Hindlimb muscle (tissue), 1 donor: ENCODE results near the gene MRPL17. TPM values are rescaled to one million over a fixed set of nuclear protein-coding genes. Genes with fewer than 3 reads are reported as not detected.

ENCODE experiments used
- DNase-seq: peaks from one replicate; pipeline ENCODE4 v3.0.0-alpha.2; 2013
- polyA plus RNA-seq: library from polyadenylated mRNA; unstranded; fragments of 120-200 nt; gene quantifications from one replicate; pipeline ENCODE4 v1.2.1, GENCODE V29; 2013; ENCODE audit not compliant: insufficient read length

Gene MRPL17
- polyA plus RNA-seq, 1 donor: 57.2 TPM

DNA sequence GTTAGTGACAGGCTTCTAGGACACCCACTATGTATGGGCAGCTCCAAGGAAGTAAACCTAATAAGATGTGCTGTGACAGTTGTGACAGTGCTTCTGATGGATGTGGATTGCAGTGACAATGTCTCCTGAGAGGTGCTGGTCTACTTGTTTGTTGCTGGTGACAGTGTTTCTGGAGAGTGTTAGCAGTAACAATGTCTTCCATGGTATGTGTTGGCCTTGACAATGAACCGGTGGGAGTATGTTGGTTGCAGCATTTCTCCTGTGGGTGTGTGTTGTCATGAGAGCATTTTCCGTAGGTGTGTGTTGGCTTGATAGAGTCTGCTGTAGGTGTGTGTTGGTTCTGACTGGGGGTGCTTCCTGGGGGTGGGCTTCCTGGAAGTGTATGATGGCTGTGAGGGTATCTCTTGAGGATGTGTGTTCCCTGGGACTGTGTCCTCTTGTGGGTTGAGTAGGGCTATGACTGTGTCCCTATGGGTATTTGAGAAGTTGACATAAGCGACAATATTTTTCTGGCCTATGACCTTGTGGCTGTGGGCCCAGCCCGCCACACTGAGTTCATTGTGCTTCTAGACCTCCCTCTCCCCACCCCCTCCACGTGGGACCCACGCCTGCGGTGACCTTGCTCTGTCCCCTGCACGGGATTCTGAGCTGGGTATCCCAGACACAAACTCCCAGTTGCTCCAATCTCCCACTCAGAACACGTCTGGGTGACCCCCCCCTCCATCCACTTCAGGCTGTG is 28.7 kb downstream of the MRPL17 start:
- DNase-seq: no peak

- no peak for DNase-seq
Measured at GRCh38 chr11:6653656-6654055, 29.5 kb downstream of the MRPL17 start.

DNA sequence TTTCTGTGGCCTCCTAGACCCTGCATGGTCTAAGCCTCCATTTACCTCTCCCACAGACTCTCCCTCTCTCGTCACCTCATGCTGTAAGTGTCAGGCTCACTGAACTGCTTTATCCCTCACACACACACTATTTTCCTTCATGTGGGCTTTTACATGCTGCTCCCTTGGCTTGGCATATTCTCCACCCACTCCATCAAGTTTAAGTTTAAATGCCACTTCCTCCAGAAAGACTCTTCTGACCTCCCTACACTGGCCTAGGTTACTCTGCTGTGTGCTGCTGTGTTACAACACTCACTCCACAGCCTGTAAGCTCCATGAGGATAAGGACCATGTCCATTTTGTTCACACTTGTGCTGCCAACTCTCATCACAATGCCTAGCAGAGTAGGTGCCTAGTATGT is 30.0 kb downstream of the MRPL17 start:
- DNase-seq: no peak

- DNase-seq: no peak
Measured at GRCh38 chr11:6652182-6652581, 31.0 kb downstream of the MRPL17 start.

- no peak for DNase-seq
Measured at GRCh38 chr11:6650980-6651379, 32.2 kb downstream of the MRPL17 start.

DNA sequence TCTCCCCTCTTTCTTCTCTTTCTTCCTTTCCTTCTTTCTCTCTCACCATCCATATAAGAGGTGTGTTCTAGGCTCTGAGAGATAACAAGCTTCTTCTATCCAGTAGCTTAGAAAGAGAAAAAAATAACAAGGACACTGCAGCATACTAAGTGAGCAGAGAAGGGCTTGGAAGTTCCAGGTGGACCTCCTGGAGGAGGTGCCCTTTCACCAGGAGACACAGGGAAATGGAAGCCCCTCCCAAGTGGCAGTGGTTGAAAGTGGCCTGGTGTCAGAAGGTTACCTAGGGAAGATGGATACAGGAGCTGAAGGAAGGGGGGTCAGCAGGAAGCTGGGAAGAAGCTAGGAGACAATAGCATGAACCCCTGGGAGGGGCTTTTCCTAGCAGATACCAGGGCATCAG is 33.0 kb downstream of the MRPL17 start:
- DNase-seq: no peak

- DNase-seq: no peak
Measured at GRCh38 chr11:6648501-6648900, 34.6 kb downstream of the MRPL17 start.

- DNase-seq: no peak
Measured at GRCh38 chr11:6647836-6648235, 35.3 kb downstream of the MRPL17 start.

- peak; percentile 74 for DNase-seq
Measured at GRCh38 chr11:6646918-6647679, 36.0 kb downstream of the MRPL17 start.

GRCh38 chr11:6646576-6646917 is 36.6 kb downstream of the MRPL17 start:
- peak; percentile 93 for DNase-seq

- peak; percentile 83 for DNase-seq
Measured at GRCh38 chr11:6646071-6646470, 37.1 kb downstream of the MRPL17 start.

DNA sequence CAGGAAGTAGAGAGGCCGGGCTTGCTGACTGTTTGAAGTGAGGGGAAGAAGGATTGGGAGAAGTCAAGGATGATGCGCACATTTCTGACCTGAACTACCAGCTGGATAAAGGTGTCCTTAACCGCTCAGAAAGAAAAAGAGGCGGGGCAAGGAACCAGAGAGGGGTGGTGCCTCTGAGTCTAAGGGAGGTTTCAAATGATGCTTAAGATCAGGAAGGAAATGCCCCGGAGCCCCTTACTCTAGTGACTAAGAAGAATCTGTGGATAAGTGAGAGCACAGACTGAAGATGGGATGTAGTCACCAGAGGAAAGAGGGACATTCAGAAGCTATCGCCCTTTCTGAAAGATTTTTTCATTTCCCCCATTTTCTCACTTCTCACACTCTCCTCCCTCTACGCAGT is 40.2 kb downstream of the MRPL17 start:
- no peak for DNase-seq

- no peak for DNase-seq
Measured at GRCh38 chr11:6640985-6641701, 42.0 kb downstream of the MRPL17 start.

DNA sequence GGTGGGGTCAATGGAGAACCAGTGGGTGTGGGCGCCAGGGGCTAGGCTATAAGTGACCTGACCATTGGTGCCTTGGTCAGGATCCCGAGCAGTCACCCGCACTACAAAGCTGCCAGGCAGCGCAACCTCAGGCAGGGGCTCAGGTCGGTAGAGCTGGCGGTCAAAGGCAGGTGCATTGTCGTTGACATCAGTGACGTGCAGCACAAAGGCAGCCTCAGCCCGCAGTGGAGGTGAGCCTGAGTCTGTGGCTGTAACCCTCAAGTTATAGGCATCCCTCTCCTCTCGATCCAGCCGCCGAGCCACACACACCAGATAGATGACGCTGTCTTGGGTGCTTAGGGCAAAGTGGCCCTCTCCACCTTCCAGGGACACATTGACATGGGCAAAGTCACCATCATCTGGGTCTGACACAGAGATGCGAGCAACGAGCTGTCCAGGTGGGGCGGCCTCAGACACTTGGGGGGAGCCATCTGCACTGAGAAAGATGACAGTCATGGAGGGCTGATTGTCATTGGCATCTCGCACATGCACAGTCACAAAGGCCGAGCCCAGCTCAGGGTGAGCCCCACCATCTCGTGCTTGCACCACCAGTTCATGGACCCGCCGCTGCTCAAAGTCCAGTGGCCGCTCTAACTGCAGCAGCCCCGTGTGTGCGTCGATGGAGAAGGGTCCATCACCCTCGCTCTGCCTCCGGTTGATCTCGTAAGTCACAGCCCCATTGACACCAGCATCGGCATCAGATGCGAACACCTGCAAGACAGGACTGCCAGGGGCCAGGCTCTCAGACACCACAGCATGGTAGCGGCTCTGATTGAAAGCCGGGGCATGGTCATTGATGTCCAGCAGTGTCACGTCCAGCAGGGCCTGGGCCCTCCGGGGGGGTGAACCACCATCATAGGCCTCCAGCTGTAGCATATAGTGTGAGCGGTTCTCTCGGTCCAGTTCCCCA is 42.8 kb downstream of the MRPL17 start:
- no peak for DNase-seq

- no peak for DNase-seq
Measured at GRCh38 chr11:6638429-6638828, 44.7 kb downstream of the MRPL17 start.

GRCh38 chr11:6637871-6638270 is 45.3 kb downstream of the MRPL17 start:
- no peak for DNase-seq

- DNase-seq: no peak
Measured at GRCh38 chr11:6636480-6636879, 46.7 kb downstream of the MRPL17 start.

GRCh38 chr11:6635082-6635932 is 47.8 kb downstream of the MRPL17 start:
- DNase-seq: no peak

DNA sequence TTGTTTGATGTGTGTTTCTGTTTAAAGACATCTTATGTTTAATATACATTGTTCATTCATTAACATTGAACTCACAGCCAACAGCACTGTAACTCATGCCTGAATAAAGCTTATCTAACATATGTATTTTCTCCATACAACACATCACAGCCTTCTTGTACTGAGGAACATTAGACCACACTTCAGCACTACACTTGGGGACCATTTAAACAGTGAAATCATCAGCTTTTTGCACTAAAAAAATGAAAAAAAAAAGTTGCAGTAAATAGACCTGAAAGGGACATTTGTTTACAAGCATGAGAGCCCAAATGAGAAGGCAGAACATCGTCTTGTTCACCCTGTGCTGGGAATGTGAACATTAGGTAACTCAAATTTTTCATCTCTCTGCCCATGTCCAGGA is 48.6 kb downstream of the MRPL17 start:
- DNase-seq: no peak

DNA sequence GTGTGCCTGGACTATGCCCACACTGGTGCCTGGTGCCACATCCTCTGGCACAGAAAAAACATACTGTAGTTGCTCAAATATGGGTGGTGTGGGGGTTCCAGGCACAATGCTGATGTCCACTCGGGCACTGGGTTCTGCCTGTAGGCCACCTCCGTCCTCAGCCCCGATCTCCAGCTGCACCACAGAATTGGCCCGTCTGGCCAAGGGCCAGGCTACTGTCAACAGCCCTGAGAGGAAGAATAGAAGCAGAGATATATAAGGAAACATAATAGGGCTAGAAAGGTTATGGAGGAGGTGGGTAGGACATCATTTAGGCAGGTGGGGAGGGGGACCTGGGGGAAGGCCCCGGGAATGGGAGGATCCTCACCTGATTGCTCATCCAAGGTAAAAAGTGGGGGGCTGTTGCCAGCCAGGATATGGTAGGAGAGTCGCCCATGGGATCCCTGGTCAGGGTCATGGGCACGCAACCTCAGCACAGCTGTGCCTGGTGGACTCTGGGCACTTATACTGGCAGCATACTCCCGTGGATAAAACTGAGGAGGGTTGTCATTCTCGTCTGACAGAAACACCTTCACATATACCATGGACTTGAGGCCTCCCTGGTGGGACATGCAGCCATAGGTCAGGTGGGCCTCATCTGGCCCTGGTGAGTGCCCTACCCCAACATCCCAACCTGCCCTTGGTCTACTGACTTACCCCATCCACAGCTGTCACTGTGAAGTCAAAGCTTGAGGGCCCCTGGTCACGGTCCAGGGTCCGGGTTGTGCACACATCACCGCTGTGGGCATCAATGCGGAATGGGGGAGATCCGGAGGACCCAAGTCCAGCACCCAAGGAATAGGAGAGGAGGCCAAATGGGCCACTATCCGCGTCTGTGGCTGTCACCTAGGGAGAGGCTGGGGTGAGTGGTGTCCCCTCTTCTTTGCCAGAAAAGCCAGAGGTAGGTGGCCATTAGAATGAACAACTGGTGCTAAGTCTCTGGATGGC is 49.4 kb downstream of the MRPL17 start:
- no peak for DNase-seq
